DOHH2 (cell line): Measurements from ENCODE around the gene BROX.

ENCODE experiments used
- H3F3A ChIP-seq: fragments of 200-600 bp; sonication (generic), shearing (Covaris generic); 2 replicates; pipeline ENCODE4 v1.6.0; 2016; ENCODE audit warnings: antibody characterized with exemption, mild to moderate bottlenecking; ENCODE audit not compliant: control insufficient read depth, insufficient read depth
- H3K27ac ChIP-seq: fragments of 200-600 bp; sonication (generic); 2 replicates; pipeline ENCODE4 v1.5.1; 2014; ENCODE audit warnings: low read depth, mild to moderate bottlenecking, low read length, moderate library complexity
- H3K27me3 ChIP-seq: fragments of 200-600 bp; sonication (generic); 2 replicates; pipeline ENCODE4 v1.6.1; 2014; ENCODE audit warnings: mild to moderate bottlenecking, low read length, mixed read lengths; ENCODE audit not compliant: control insufficient read depth
- H3K36me3 ChIP-seq: fragments of 200-600 bp; sonication (generic); 2 replicates; pipeline ENCODE4 v1.6.1; 2014; ENCODE audit warnings: mild to moderate bottlenecking, low read length, moderate library complexity, mixed read lengths; ENCODE audit not compliant: control insufficient read depth
- H3K4me1 ChIP-seq: fragments of 200-600 bp; sonication (generic); 2 replicates; pipeline ENCODE4 v1.6.1; 2014; ENCODE audit warnings: mild to moderate bottlenecking, low read length, mixed read lengths; ENCODE audit not compliant: control insufficient read depth
- H3K4me2 ChIP-seq: fragments of 200-600 bp; sonication (generic); 2 replicates; pipeline ENCODE4 v1.6.0; 2014; ENCODE audit warnings: mild to moderate bottlenecking, low read length, moderate library complexity
- H3K4me3 ChIP-seq: fragments of 200-600 bp; sonication (generic); 2 replicates; pipeline ENCODE4 v1.5.1; 2014; ENCODE audit warnings: mild to moderate bottlenecking, low read length, mixed read lengths
- H3K79me2 ChIP-seq: fragments of 200-600 bp; sonication (generic); 2 replicates; pipeline ENCODE4 v1.6.1; 2014; ENCODE audit warnings: mild to moderate bottlenecking, low read length, mixed read lengths; ENCODE audit not compliant: control insufficient read depth
- H3K9me2 ChIP-seq: fragments of 200-600 bp; sonication (generic); replicated peaks from 2 replicates; pipeline ENCODE4 v1.6.1; 2014; ENCODE audit warnings: mild to moderate bottlenecking, low read length, mixed read lengths; ENCODE audit not compliant: control insufficient read depth
- H3K9me3 ChIP-seq: fragments of 200-600 bp; sonication (generic); 2 replicates; pipeline ENCODE4 v1.6.1; 2014; ENCODE audit warnings: antibody characterized with exemption, low read length, mixed read lengths; ENCODE audit not compliant: control insufficient read depth, insufficient read depth
- H4K20me1 ChIP-seq: fragments of 200-600 bp; sonication (generic); 2 replicates; pipeline ENCODE4 v1.6.0; 2014; ENCODE audit warnings: low read depth, mild to moderate bottlenecking, antibody characterized with exemption, low read length, moderate library complexity; ENCODE audit not compliant: control insufficient read depth, insufficient read depth
- CTCF ChIP-seq: fragments of 200-600 bp; sonication (generic); IDR thresholded peaks from one replicate; pipeline ENCODE4 v1.5.1; 2014; ENCODE audit warnings: antibody characterized with exemption, mild to moderate bottlenecking, low read depth, low read length; ENCODE audit not compliant: poor library complexity, severe bottlenecking
- EZH2phosphoT487 ChIP-seq: fragments of 200-600 bp; sonication (generic); IDR thresholded peaks from 2 replicates; pipeline ENCODE4 v1.6.1; 2017; ENCODE audit warnings: borderline replicate concordance, mild to moderate bottlenecking, antibody characterized with exemption, low read length, moderate library complexity, mixed read lengths

BROX gene

GRCh38 chr1:222777463-222777862 is 65.1 kb downstream of the BROX start:
- Histone ChIP-seq H3F3A (peaks cover 8% of the 10 kb centered on the region), H3K4me1 (peaks cover 13% of the 10 kb centered on the region), H3K27me3 (peaks cover 3% of the 10 kb centered on the region; the same call in 1 of the 2 replicates), H3K9me3 (no peaks in the 10 kb centered on the region), H3K27ac (no peak overlapping the region), H4K20me1 (no peaks in the 10 kb centered on the region), H3K79me2 (no peaks in the 10 kb centered on the region), H3K4me2 (no peak overlapping the region), H3K4me3 (no peak overlapping the region), H3K9me2 (no peaks in the 10 kb centered on the region), H3K36me3 (no peaks in the 10 kb centered on the region)
- no peak for TF ChIP-seq EZH2phosphoT487
- TF ChIP-seq CTCF = no peak

- Histone ChIP-seq H3K4me1 (peaks cover 8% of the 10 kb centered on the region), H3K27me3 (peaks cover 3% of the 10 kb centered on the region; the same call in 1 of the 2 replicates), H3K9me2 (no peaks in the 10 kb centered on the region), H4K20me1 (no peaks in the 10 kb centered on the region), H3K4me3 (no peak overlapping the region), H3K36me3 (no peaks in the 10 kb centered on the region), H3K27ac (no peak overlapping the region), H3F3A (peaks cover 5% of the 10 kb centered on the region), H3K4me2 (no peak overlapping the region), H3K79me2 (no peaks in the 10 kb centered on the region), H3K9me3 (no peaks in the 10 kb centered on the region)
- TF ChIP-seq CTCF (no peak), EZH2phosphoT487 (no peak)
Measured at GRCh38 chr1:222777977-222778376, 65.6 kb downstream of the BROX start.

- Histone ChIP-seq H3K79me2 (no peaks in the 10 kb centered on the region), H3K4me3 (no peak overlapping the region), H3F3A (no peaks in the 10 kb centered on the region), H4K20me1 (no peaks in the 10 kb centered on the region), H3K36me3 (no peaks in the 10 kb centered on the region), H3K4me2 (no peak overlapping the region), H3K9me3 (no peaks in the 10 kb centered on the region), H3K4me1 (no peaks in the 10 kb centered on the region), H3K9me2 (no peaks in the 10 kb centered on the region), H3K27me3 (peaks cover 16% of the 10 kb centered on the region), H3K27ac (no peak overlapping the region)
- TF ChIP-seq EZH2phosphoT487 (no peak), CTCF (no peak)
Measured at GRCh38 chr1:222781251-222781650, 68.9 kb downstream of the BROX start.

- Histone ChIP-seq H3K36me3 (no peaks in the 10 kb centered on the region), H3K9me3 (no peaks in the 10 kb centered on the region), H3K9me2 (no peaks in the 10 kb centered on the region), H4K20me1 (no peaks in the 10 kb centered on the region), H3K79me2 (no peaks in the 10 kb centered on the region), H3K27me3 (peaks cover 16% of the 10 kb centered on the region), H3K4me3 (no peak overlapping the region), H3K4me2 (no peak overlapping the region), H3K27ac (no peak overlapping the region), H3F3A (no peaks in the 10 kb centered on the region), H3K4me1 (no peaks in the 10 kb centered on the region)
- no peak for TF ChIP-seq CTCF
- TF ChIP-seq EZH2phosphoT487 = no peak
Measured at GRCh38 chr1:222783051-222783450, 70.7 kb downstream of the BROX start.
